Transverse colon (tissue), 4 donors: Measurements from ENCODE around the gene VPREB3. TPM values are rescaled to one million over a fixed set of nuclear protein-coding genes. Genes with fewer than 3 reads are reported as not detected.

Source experiments
- DNase-seq: peaks from one replicate; pipeline ENCODE4 v3.0.0-alpha.2; 2019
- H3K27ac ChIP-seq, 4 donors: fragments of 200-600 bp; sonication (generic); 2 replicates each; pipeline ENCODE4 v1.5.1; 2016 to 2018; ENCODE audit warnings: inconsistent platforms in 4 of 4
- H3K27me3 ChIP-seq: fragments of 200-600 bp; sonication (generic); 2 replicates; pipeline ENCODE4 v1.5.1; 2017; ENCODE audit warnings: inconsistent platforms
- H3K36me3 ChIP-seq, 4 donors: fragments of 200-600 bp; sonication (generic); 2 replicates each; pipeline ENCODE4 v1.5.1; 2017 to 2019; ENCODE audit warnings: inconsistent platforms in 4 of 4
- H3K4me1 ChIP-seq, 4 donors: fragments of 200-600 bp; sonication (generic); 2 replicates each; pipeline ENCODE4 v1.5.1; 2017 to 2020; ENCODE audit warnings: inconsistent platforms in 4 of 4
- H3K4me3 ChIP-seq, 4 donors: fragments of 200-600 bp; sonication (generic); 1 replicate in 1 of 4; 2 replicates in 3 of 4; pipeline versions ENCODE4 v1.5.1 to v1.6.1; 2017 to 2019; ENCODE audit warnings: inconsistent platforms in 4 of 4
- H3K9me3 ChIP-seq, 2 donors: fragments of 200-600 bp; sonication (generic); 2 replicates each; pipeline ENCODE4 v1.5.1; 2017 to 2019; ENCODE audit warnings: inconsistent platforms in 2 of 2
- CTCF ChIP-seq, 5 experiments: fragments of 200-600 bp in 3 of 5; fragments of 450-650 bp in 2 of 5; sonication (generic) in 3 of 5; IDR thresholded peaks; 1 replicate in 2 of 5; 2 replicates in 3 of 5; pipeline ENCODE4 v1.5.1; 2016 to 2017; ENCODE audit warnings: antibody characterized with exemption in 5 of 5, inconsistent platforms in 3 of 5, mild to moderate bottlenecking in 2 of 5, moderate library complexity in 1 of 5
- EP300 ChIP-seq: sonication (generic); formaldehyde crosslinking; IDR thresholded peaks from one replicate; pipeline ENCODE4 v1.6.1; 2017; ENCODE audit warnings: antibody characterized with exemption, low read depth
- POLR2A ChIP-seq: fragments of 450-650 bp; IDR thresholded peaks from one replicate; pipeline ENCODE4 v1.6.1; 2016; ENCODE audit warnings: antibody characterized with exemption, mild to moderate bottlenecking, moderate library complexity
- POLR2AphosphoS5 ChIP-seq, 3 donors: sonication (generic); formaldehyde crosslinking; IDR thresholded peaks; one replicate each; pipeline ENCODE4 v1.6.1; 2016; ENCODE audit warnings: antibody characterized with exemption in 3 of 3
- WGBS, 2 donors: methylation state at CpG; one replicate each; pipeline ENCODE4 v1.1.5; 2018; ENCODE audit warnings: low coverage in 1 of 2; 5-methylcytosine and 5-hydroxymethylcytosine counted together
- in situ Hi-C, 4 donors: fragments of 200-750 bp; cut with MboI; loops; one replicate each; pipeline versions ENCODE4 v1.15.0 to v1.15.1; 2017; ENCODE audit warnings: low sequenced_read_pairs in 3 of 4, low pct_ligation_motif_present in 1 of 4, low pct_unique_long_range_greater_than_20kb in 1 of 4
- intact Hi-C: fragments of 100-400 bp; cut with DNase I; formaldehyde crosslinking; loops from one replicate; pipeline ENCODE4 v1.15.1; 2023; ENCODE audit warnings: low total_unique reads
- total RNA-seq, 4 donors: library from RNA; depleted of rRNA; stranded (reverse); fragments of >200 nt; gene quantifications; one replicate each; pipeline ENCODE4 v1.1.0, GENCODE V29; 2016

VPREB3 gene
- total RNA-seq, 4 donors from 2014 or later: 2.6 to 5.4 TPM; not detected in 2

GRCh38 chr22:23775779-23776375 is 21.7 kb upstream of the VPREB3 start:
- H3K9me3 ChIP-seq: no peaks in the 10 kb centered on the region
- peaks cover 4 to 36% (median 26%) of the 10 kb centered on the region in 4 donors for H3K4me1 ChIP-seq
- TF ChIP-seq POLR2A (no peak), CTCF (IDR thresholded peaks at IDR 0.05) (no peak), POLR2AphosphoS5 (IDR thresholded peaks at IDR 0.05) (no peak), EP300 (no peak)
- no peak overlapping the region for H3K27ac ChIP-seq
- no peaks in the 10 kb centered on the region for H3K27me3 ChIP-seq
- intact Hi-C loops (no loop called here), in situ Hi-C loops (no loop called here)
- no peak for DNase-seq
- WGBS, 2 donors: 77% methylated on average over 3 of the region's 3 CpGs; no CpG with 5 or more reads in 1 of the 2 donors
- no peaks in the 10 kb centered on the region for H3K36me3 ChIP-seq
- H3K4me3 ChIP-seq: no peak overlapping the region

- no peaks in the 10 kb centered on the region for H3K27me3 ChIP-seq
- no peak for DNase-seq
- TF ChIP-seq POLR2A (no peak), POLR2AphosphoS5 (IDR thresholded peaks at IDR 0.05) (no peak), EP300 (no peak), CTCF (IDR thresholded peaks at IDR 0.05) (no peak)
- no peaks in the 10 kb centered on the region for H3K9me3 ChIP-seq
- H3K36me3 ChIP-seq: no peaks in the 10 kb centered on the region
- H3K27ac ChIP-seq: peak overlapping the region in 1 of 4 donors; percentile 21
- intact Hi-C loops (no loop called here), in situ Hi-C loops (loop anchor here in 1 of 4 donors (5.0 kb wide), 1 partner anchor 77 kb away; no protein-coding TSS in a partner anchor)
- peaks cover 4 to 37% (median 26%) of the 10 kb centered on the region in 4 donors for H3K4me1 ChIP-seq
- H3K4me3 ChIP-seq: no peak overlapping the region
- 69 to 83% methylated on average over 1 to 2 of the region's 2 CpGs for WGBS, 2 donors
Measured at GRCh38 chr22:23774922-23775436, 20.8 kb upstream of the VPREB3 start.

GRCh38 chr22:23774114-23774921 is 20.1 kb upstream of the VPREB3 start:
- no peak for DNase-seq
- no peaks in the 10 kb centered on the region for H3K36me3 ChIP-seq
- no peaks in the 10 kb centered on the region for H3K27me3 ChIP-seq
- H3K27ac ChIP-seq: peak overlapping the region in 1 of 4 donors; percentile 21
- peaks cover 5 to 37% (median 26%) of the 10 kb centered on the region in 4 donors for H3K4me1 ChIP-seq
- no peaks in the 10 kb centered on the region for H3K9me3 ChIP-seq
- in situ Hi-C loops: loop anchor here in 1 of 4 donors (5.0 kb wide), 1 partner anchor 78 kb away; no protein-coding TSS in a partner anchor
- H3K4me3 ChIP-seq: no peak overlapping the region
- TF ChIP-seq POLR2AphosphoS5 (IDR thresholded peaks at IDR 0.05): no peak
- TF ChIP-seq CTCF (IDR thresholded peaks at IDR 0.05): no peak
- no peak for TF ChIP-seq POLR2A
- no peak for TF ChIP-seq EP300
- WGBS, 2 donors: 17 to 72% methylated on average over 1 to 11 of the region's 12 CpGs
- intact Hi-C loops: no loop called here
